Epithelial cell of proximal tubule (primary cell): ENCODE data around the gene FANCI. TPM values are rescaled to one million over a fixed set of nuclear protein-coding genes. Genes with fewer than 3 reads are reported as not detected.
A peak's percentile ranks its signal among the peaks of the same experiment; 100 is the strongest.

Experiments
- DNase-seq: peaks from one replicate; pipeline ENCODE4 v3.0.0-alpha.2; 2011; ENCODE audit warnings: low read depth
- H3K4me3 ChIP-seq: 2 replicates; pipeline ENCODE4 v1.5.1; 2011; ENCODE audit warnings: low read depth, mild to moderate bottlenecking, low read length
- CTCF ChIP-seq: conservative IDR thresholded peaks from 2 replicates; pipeline ENCODE4 v1.5.1; 2012; ENCODE audit warnings: low read depth, mild to moderate bottlenecking, low read length
- total RNA-seq: library from RNA; depleted of rRNA; stranded (reverse); fragments of >200 nt; gene quantifications from 2 replicates; pipeline ENCODE4 v1.2.3, GENCODE V29; 2015

FANCI gene
- 49.4 and 53.2 TPM in 2 replicates for total RNA-seq

GRCh38 chr15:89243691-89244573, at the start of gene FANCI:
Gene FANCI (plus strand): TSS chr15:89243979. CDS start chr15:89247648, 3,669 bp downstream.
- H3K4me3 ChIP-seq: peak within 1 kb of the TSS; percentile 93
- TF ChIP-seq CTCF: peak; percentile 48
- DNase-seq: peak; percentile 52

- DNase-seq: no peak
- TF ChIP-seq CTCF: no peak
- H3K4me3 ChIP-seq: no peak overlapping the region
Observed at GRCh38 chr15:89194608-89195007, 49.2 kb upstream of the FANCI start.

GRCh38 chr15:89195836-89196235, 47.9 kb upstream of the FANCI start:
- H3K4me3 ChIP-seq: no peak overlapping the region
- TF ChIP-seq CTCF: no peak
- no peak for DNase-seq

- TF ChIP-seq CTCF: no peak
- no peak for DNase-seq
- no peak overlapping the region for H3K4me3 ChIP-seq
Observed at GRCh38 chr15:89196241-89196640, 47.5 kb upstream of the FANCI start.

- TF ChIP-seq CTCF: no peak
- H3K4me3 ChIP-seq: no peak overlapping the region
- no peak for DNase-seq
Observed at GRCh38 chr15:89196994-89197393, 46.8 kb upstream of the FANCI start.

GRCh38 chr15:89197503-89197971, 46.2 kb upstream of the FANCI start:
- no peak for DNase-seq
- H3K4me3 ChIP-seq: no peak overlapping the region
- no peak for TF ChIP-seq CTCF
